Measurements from ENCODE around the gene AOC3.
"Not testable (repeated sequence)": the region's sequence is repeated elsewhere in the genome, so short reads cannot be mapped to it uniquely, and the experiment has no call there.

The AOC3 gene

DNA sequence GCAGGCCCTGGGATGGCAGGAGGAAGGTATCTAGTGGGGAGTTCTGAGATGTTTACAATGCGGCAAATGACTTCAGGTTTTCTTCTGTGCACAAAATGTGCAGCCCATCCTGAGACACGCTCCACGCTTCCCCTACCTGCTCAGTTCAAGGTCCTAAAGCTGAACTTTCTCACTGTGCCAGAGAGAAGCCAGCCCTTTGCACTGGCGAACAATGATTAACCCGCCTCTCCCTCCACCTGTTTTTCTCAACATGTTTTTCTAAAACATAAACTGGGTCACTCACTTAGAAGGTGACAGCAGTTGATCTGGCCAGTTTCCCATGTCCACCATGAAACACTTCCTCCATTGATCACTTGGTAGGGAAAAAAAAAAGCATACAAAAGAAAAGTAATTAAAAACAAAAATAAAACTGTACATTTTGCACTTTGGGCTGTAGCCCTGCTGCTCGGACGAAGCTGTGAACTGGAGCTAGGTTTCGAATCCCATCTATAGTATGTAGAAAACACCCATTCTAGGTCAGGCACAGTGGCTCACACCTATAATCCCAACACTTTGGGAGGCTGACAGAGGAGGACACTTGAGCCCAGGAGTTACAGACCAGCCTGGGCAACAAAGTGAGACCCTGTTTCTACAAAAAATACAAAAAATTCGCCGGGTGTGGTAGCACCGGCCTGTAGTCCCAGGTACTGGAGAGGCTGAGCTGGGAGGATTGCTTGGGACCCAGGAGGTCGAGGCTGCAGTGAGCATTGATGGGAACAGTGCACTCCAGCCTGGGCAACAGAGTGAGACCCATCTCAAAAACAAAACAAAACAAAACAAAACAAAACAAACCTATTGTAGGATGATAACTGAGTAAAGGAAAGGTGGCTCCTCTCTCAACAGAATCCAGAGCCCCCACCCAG is 43.5 kb downstream of the AOC3 start:
- no peak for ATAC-seq

DNA sequence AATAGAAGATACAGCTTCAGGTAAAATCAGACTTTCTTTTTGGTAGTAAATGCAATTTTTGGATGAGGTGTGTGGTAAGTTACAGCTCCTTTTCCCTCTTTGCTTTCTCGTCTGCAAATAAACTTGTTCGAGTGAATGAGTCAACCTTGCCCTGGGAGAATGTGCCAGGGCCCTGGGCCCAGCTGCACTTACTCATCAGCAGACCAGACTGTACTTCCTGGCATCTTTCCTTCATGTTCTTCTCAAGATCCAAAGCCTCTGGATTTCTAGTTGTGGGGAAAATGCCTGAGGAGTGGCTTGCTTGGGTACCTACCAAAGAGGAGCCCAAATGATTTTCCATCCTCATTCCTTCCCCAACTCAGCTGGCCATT is 44.2 kb downstream of the AOC3 start:
- no peak for ATAC-seq

DNA sequence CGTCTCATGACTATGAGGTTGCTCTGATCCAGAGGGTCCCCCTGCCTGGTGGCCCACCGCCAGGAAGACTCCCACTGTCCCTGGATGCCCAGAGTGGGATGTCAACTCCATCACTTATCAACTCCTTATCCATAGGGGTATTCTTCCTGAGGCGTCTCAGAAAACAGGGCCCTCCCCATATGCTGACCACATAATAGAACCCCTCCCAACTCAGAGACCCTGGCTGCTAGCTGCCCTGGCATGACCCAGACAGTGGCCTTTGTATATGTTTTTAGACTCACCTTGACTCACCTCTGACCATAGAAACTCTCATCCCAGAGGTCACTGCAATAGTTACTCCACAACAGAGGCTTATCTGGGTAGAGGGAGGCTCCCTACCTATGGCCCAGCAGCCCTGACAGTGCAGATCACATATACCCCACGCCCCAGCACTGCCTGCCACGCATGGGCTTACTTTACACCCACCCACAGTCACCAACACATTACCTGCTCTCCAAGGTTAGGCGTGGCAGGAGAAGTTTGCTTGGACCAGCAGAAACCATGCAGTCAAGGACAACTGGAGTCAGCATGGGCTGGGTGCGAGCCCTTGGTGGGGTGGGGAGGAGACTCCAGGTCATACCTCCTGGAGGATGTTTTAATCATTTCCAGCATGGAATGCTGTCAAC is 47.3 kb downstream of the AOC3 start:
- no peak for ATAC-seq

DNA sequence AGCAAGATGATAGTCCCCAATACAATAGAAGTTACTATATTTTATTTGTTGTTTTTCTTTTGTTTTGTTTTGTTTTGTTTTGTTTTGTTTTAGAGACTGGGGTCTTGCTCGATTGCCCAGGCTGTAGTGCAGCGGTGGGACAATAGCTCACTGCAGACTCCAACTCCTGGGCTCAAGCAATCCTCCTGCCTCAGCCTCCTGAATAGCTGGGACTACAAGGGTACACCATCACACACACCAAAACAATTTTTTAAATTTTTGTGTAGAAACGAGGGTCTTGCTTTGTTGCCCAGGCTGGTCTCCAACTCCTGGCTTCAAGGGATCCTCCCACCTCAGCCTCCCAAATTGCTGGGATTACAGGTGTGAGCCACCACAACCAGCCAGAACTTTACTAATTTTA is 49.0 kb downstream of the AOC3 start:
- not testable (repeated sequence) for ATAC-seq

DNA sequence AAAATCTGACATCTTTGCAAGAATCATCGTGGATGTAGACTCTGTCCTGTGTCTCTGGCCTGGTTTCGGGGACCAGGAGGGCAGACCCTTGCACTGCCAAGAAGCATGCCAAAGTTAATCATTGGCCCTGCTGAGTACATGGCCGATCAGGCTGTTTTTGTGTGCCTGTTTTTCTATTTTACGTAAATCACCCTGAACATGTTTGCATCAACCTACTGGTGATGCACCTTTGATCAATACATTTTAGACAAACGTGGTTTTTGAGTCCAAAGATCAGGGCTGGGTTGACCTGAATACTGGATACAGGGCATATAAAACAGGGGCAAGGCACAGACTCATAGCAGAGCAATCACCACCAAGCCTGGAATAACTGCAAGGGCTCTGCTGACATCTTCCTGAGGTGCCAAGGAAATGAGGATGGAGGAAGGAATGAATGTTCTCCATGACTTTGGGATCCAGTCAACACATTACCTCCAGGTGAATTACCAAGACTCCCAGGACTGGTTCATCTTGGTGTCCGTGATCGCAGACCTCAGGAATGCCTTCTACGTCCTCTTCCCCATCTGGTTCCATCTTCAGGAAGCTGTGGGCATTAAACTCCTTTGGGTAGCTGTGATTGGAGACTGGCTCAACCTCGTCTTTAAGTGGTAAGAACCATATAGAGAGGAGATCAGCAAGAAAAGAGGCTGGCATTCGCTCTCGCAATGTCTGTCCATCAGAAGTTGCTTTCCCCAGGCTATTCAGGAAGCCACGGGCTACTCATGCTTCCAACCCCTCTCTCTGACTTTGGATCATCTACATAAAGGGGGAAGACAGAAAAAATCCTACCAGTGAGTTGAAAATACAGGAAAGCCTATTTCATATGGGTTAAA is 49.7 kb downstream of the AOC3 start, which contains the start of gene G6PC1:
Gene G6PC1, plus strand, starts transcription at position 340 of the 872 bp plus-strand sequence. Its CDS starts 78 bp downstream, at position 418.
- ATAC-seq = no peak

DNA sequence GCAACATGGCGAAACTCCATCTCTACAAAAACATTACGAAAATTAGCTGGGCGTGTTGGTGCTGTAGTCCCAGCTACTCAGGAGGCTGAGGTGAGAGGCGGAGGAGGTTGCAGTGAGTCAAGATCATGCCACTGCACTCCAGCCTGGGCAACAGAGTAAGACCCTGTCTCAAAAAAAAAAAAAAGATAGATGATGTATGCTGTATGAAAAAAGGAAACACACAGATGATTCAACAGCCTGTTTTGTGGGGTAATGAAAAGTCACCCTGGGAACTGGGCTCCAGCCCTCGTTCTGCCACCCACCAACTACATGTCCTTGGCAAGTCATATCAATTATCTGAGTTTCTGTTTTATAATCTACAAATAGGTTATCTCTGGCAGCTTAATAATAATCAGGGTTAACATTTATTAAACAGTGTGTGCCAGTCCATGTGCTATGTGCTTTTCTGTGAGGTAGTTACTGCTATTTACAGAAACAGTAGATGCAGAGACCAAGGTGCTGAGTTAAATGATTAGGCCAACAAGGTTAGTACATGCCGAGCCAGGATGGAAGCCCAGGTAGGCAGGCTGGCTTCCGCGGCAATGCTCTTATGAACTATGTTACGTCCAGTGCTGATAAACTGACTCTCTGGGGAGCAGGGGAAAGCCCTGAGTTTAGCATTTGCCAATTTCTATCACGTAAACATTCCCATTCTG is 50.7 kb downstream of the AOC3 start:
- no peak for ATAC-seq

DNA sequence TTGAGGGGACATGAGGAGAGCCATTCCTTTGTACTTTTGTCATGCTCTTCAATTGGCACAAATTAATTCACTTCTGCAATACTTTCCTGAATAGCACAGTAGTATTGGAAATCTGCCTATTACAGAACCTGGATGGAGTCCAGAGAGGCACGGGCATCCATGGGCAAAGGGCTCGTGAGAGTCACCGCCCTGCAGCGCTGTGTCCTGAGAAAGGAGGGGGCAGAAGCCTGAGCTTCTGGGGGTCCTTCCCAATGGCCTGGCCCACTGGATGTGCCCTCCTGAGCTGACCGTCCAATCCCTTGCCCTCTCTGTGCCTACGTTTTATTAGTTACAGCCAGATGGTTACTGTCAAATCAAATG is 53.1 kb downstream of the AOC3 start:
- no peak for ATAC-seq

DNA sequence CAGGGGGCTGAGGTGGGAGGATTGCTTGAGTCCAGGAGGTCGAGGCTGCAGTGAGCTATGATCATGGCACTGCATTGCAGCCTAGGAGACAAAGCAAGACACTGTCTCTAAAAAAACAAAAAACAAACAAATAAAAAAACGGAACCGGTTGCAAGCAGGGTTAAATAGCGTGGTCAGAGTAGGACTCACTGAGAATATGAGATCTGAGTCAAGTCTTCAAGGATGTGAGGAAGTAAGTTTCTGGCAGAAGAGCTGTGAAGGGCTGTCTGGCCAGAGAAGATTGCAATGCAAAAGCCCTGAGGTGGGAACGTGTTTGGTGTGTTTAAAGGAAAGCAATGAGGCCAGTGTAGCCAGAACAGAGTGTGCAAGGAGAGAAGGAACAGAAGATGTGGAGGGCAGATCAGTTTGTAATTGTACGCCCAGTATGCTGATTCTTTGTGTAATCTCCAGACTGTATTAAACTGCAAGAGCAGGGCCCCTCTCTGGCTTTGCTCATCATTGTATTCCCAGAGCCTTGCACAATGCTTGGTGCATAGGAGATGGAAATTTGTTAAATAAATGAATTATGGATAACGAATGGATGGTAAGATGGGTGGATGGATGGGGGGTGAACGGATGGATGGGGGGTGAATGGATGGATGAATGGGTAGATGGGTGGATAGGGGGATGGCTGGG is 55.9 kb downstream of the AOC3 start:
- ATAC-seq = no peak

Data from activated CD4-positive, CD25-positive, alpha-beta regulatory T cell treated with anti-CD3 and anti-CD28 coated beads, Interleukin-2, amount 50 U/mL, for 24 hours (primary cell).